ENCODE data around the gene ABCC4. TPM values are rescaled to one million over a fixed set of nuclear protein-coding genes. Genes with fewer than 3 reads are reported as not detected.

The ABCC4 gene
- total and polyA plus RNA-seq, 2 experiments from 2014 or later, result 9.8 to 23.3 TPM

DNA sequence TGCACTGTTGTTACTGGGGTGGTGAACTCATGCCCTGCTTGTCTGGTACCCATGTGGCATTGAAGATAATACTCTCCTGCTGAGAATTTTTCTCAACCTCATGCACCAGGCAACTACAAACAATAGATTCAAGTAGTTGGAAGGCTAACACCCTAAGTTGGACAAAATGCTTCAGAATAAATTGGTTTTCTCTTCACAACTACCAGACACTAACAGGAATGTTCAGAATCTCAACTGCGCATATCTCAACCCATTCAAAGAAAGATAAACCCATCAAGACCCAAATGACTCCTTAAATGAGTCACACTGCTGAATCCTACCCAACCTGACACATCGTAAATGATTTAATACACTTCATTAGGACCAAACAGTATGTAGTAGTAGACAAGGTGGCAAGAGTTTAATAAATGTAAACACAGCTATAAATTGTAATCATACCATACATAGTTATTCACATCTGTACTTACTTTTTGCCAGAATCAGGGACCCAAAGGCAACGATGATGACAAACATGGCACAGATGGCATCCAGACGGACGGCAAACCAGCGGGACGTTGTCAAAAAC lies 227.4 kb downstream of the ABCC4 start:
- Histone ChIP-seq H3K4me2 (no peak overlapping the region), H3K79me2 (no peaks in the 10 kb centered on the region), H3K27me3 (no peaks in the 10 kb centered on the region), H3K9me3 (ENCODE audit: low read depth) (no peaks in the 10 kb centered on the region), H3K4me1 (ENCODE audit: insufficient read depth) (no peaks in the 10 kb centered on the region), H3K27ac (no peak overlapping the region), H3K4me3 (no peak overlapping the region), H4K20me1 (ENCODE audit: insufficient read depth, poor library complexity, severe bottlenecking) (no peaks in the 10 kb centered on the region), H2AFZ (no peak overlapping the region), H3K9me2 (replicated peaks; ENCODE audit: insufficient read depth) (no peaks in the 10 kb centered on the region), H3K36me3 (replicated peaks; ENCODE audit: insufficient read depth, low read depth) (no peaks in the 10 kb centered on the region)
- no peak for DNase-seq (ENCODE audit: low spot score)
- no peak for TF ChIP-seq EZH2 (IDR thresholded peaks at IDR 0.05; ENCODE audit: borderline replicate concordance)
- TF ChIP-seq, protein P1, sequence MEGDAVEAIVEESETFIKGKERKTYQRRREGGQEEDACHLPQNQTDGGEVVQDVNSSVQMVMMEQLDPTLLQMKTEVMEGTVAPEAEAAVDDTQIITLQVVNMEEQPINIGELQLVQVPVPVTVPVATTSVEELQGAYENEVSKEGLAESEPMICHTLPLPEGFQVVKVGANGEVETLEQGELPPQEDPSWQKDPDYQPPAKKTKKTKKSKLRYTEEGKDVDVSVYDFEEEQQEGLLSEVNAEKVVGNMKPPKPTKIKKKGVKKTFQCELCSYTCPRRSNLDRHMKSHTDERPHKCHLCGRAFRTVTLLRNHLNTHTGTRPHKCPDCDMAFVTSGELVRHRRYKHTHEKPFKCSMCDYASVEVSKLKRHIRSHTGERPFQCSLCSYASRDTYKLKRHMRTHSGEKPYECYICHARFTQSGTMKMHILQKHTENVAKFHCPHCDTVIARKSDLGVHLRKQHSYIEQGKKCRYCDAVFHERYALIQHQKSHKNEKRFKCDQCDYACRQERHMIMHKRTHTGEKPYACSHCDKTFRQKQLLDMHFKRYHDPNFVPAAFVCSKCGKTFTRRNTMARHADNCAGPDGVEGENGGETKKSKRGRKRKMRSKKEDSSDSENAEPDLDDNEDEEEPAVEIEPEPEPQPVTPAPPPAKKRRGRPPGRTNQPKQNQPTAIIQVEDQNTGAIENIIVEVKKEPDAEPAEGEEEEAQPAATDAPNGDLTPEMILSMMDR (IDR thresholded peaks at IDR 0.05; ENCODE audit: poor library complexity), result no peak
- no peak for TF ChIP-seq EZH2phosphoT487 (IDR thresholded peaks at IDR 0.05; ENCODE audit: low read depth, severe bottlenecking, unreplicated experiment)
- 90% methylated on average over 7 of the region's 7 CpGs for WGBS (ENCODE audit: low lambda C conversion rate, missing lambda C conversion rate)

DNA sequence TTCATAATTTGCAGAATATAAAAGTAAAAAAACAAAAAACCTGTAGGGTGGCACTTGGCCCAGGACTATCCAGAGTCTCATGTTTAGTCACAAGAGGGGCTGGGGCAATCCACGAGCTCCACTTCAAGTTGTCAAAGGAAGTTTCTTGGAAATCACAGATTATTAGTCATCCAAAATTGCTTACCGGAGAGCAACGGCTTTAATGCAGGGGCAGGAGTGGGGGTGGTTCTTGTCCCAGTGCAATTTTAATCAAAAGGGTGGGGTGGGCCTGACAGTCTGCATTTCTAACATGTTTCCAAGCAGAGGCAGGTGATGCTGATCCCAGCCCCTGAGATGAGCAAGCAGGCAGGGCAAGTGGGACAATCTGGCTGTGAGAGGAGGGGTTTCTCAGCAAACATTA lies 233.9 kb downstream of the ABCC4 start:
- H3K4me2 ChIP-seq, result no peak overlapping the region

DNA sequence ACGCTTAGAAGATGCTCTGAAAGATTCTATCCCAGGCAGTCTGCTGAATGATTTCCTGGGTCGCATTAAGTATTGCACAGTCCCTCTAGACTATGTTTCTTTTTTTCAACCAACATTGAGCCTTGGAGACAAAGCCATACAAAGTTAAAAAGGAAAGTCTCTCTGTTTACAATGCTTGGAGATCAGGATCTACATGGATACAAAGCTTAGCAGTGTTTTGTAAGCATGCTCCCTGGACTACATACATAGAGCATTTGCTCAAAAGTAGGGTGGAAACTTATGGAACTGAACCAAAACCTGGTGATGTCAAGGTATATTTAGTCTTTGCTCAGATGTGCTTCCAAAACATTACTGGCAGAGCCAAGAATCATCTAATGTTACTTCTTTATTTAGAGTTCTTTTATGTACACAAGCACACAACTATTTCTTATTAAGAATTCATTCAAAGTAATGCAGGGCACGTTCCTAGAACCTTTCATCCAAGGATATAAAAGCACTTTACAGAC lies 241.2 kb downstream of the ABCC4 start:
- no peaks in the 10 kb centered on the region for H3K9me2 ChIP-seq (replicated peaks; ENCODE audit: insufficient read depth)
- peak; percentile 11 for DNase-seq (ENCODE audit: low spot score)
- no peaks in the 10 kb centered on the region for H3K4me1 ChIP-seq (ENCODE audit: insufficient read depth)
- no peaks in the 10 kb centered on the region for H3K36me3 ChIP-seq (replicated peaks; ENCODE audit: insufficient read depth, low read depth)
- whole genome bisulfite sequencing (ENCODE audit: low lambda C conversion rate, missing lambda C conversion rate), result 82% methylated on average over 3 of the region's 3 CpGs
- TF ChIP-seq EZH2 (IDR thresholded peaks at IDR 0.05; ENCODE audit: borderline replicate concordance) (no peak), EZH2phosphoT487 (IDR thresholded peaks at IDR 0.05; ENCODE audit: low read depth, severe bottlenecking, unreplicated experiment) (no peak)
- TF ChIP-seq, protein P1 (IDR thresholded peaks at IDR 0.05; ENCODE audit: poor library complexity), result no peak
- no peaks in the 10 kb centered on the region for H3K27me3 ChIP-seq
- no peak overlapping the region for H3K4me3 ChIP-seq
- no peak overlapping the region for H2AFZ ChIP-seq
- no peaks in the 10 kb centered on the region for H4K20me1 ChIP-seq (ENCODE audit: insufficient read depth, poor library complexity, severe bottlenecking)
- no peak overlapping the region for H3K4me2 ChIP-seq
- H3K27ac ChIP-seq, result peak overlapping the region; percentile 26
- H3K9me3 ChIP-seq (ENCODE audit: low read depth), result no peaks in the 10 kb centered on the region
- no peaks in the 10 kb centered on the region for H3K79me2 ChIP-seq

More for the DNA sequence above, 233.9 kb downstream of the ABCC4 start:
- Histone ChIP-seq H3K9me3 (ENCODE audit: low read depth) (no peaks in the 10 kb centered on the region), H3K27ac (no peak overlapping the region), H2AFZ (no peak overlapping the region), H3K9me2 (replicated peaks; ENCODE audit: insufficient read depth) (no peaks in the 10 kb centered on the region), H3K79me2 (no peaks in the 10 kb centered on the region), H4K20me1 (ENCODE audit: insufficient read depth, poor library complexity, severe bottlenecking) (no peaks in the 10 kb centered on the region), H3K4me1 (ENCODE audit: insufficient read depth) (no peaks in the 10 kb centered on the region), H3K27me3 (no peaks in the 10 kb centered on the region), H3K36me3 (replicated peaks; ENCODE audit: insufficient read depth, low read depth) (no peaks in the 10 kb centered on the region), H3K4me3 (no peak overlapping the region)
- 83% methylated on average over 3 of the region's 3 CpGs for WGBS (ENCODE audit: low lambda C conversion rate, missing lambda C conversion rate)
- TF ChIP-seq, protein P1 (IDR thresholded peaks at IDR 0.05; ENCODE audit: poor library complexity), result no peak
- TF ChIP-seq EZH2phosphoT487 (IDR thresholded peaks at IDR 0.05; ENCODE audit: low read depth, severe bottlenecking, unreplicated experiment), result no peak
- no peak for TF ChIP-seq EZH2 (IDR thresholded peaks at IDR 0.05; ENCODE audit: borderline replicate concordance)
- DNase-seq (ENCODE audit: low spot score), result no peak

All from hepatocyte (in vitro differentiated cells).